HepG2 (cell line): ENCODE results near the gene C19orf85. TPM values are rescaled to one million over a fixed set of nuclear protein-coding genes. Genes with fewer than 3 reads are reported as not detected.

Source experiments
- ETV5 ChIP-seq: IDR thresholded peaks from 2 replicates; pipeline ENCODE4 v1.6.1; 2018; ENCODE audit warnings: missing biosample characterization, missing genetic modification reagents, inconsistent platforms, borderline replicate concordance
- GABPB1 ChIP-seq: IDR thresholded peaks from 2 replicates; pipeline ENCODE4 v1.6.1; 2016; ENCODE audit warnings: mild to moderate bottlenecking, missing genetic modification reagents, moderate library complexity, missing compliant biosample characterization
- GZF1 ChIP-seq: sonication (generic); formaldehyde crosslinking; IDR thresholded peaks from 2 replicates; pipeline ENCODE4 v1.5.1; 2020; ENCODE audit warnings: mild to moderate bottlenecking, missing genetic modification reagents
- HIVEP1 ChIP-seq: sonication (generic); formaldehyde crosslinking; IDR thresholded peaks from 2 replicates; pipeline ENCODE4 v1.4.0; 2020; ENCODE audit warnings: mild to moderate bottlenecking, missing genetic modification reagents
- PAWR ChIP-seq: sonication (generic); formaldehyde crosslinking; IDR thresholded peaks from 2 replicates; pipeline ENCODE4 v1.4.0; 2020; ENCODE audit warnings: missing genetic modification reagents, mild to moderate bottlenecking, borderline replicate concordance
- PREB ChIP-seq: sonication (generic); formaldehyde crosslinking; IDR thresholded peaks from 2 replicates; pipeline ENCODE4 v1.4.0; 2020; ENCODE audit warnings: missing genetic modification reagents
- TCF12 ChIP-seq, 2 experiments: fragments of 450-650 bp in 1 of 2; sonication (generic) in 1 of 2; formaldehyde crosslinking in 1 of 2; IDR thresholded peaks; 2 replicates each; pipeline versions ENCODE4 v1.6.1 to v1.8.0; 2017 to 2022; ENCODE audit warnings: antibody characterized with exemption in 1 of 2, mild to moderate bottlenecking in 1 of 2, missing genetic modification reagents in 1 of 2, moderate library complexity in 1 of 2
- XBP1 ChIP-seq: sonication (generic); formaldehyde crosslinking; IDR thresholded peaks from 2 replicates; pipeline ENCODE4 v1.5.0; 2020; ENCODE audit warnings: missing genetic modification reagents
- ZBTB3 ChIP-seq: sonication (generic); formaldehyde crosslinking; IDR thresholded peaks from 2 replicates; pipeline ENCODE4 v1.4.0; 2020; ENCODE audit warnings: low read depth, mild to moderate bottlenecking, moderate library complexity, missing genetic modification reagents, borderline replicate concordance
- ZFP37 ChIP-seq: sonication (generic); formaldehyde crosslinking; IDR thresholded peaks from 2 replicates; pipeline ENCODE4 v1.4.0; 2020; ENCODE audit warnings: missing genetic modification reagents, borderline replicate concordance
- ZNF737 ChIP-seq: sonication (generic); formaldehyde crosslinking; IDR thresholded peaks from 2 replicates; pipeline ENCODE4 v1.5.0; 2020; ENCODE audit warnings: missing genetic modification reagents, mild to moderate bottlenecking, borderline replicate concordance
- polyA plus RNA-seq, 8 experiments: library from polyadenylated mRNA; depleted of rRNA in 3 of 8; stranded (reverse) in 7 of 8; unstranded in 1 of 8; fragments of >200 nt; fragmentation: Illumina TruSeq in 4 of 8; extraction: Trizol in 4 of 8; gene quantifications; 2 replicates each; pipeline versions ENCODE4 v1.2.1 to v1.2.3, GENCODE V29; 2011 to 2016; ENCODE audit warnings: low read depth in 4 of 8, missing spikeins in 1 of 8, mixed read lengths in 1 of 8; ENCODE audit not compliant: insufficient read depth in 1 of 8
- total RNA-seq, 5 experiments: library from RNA; depleted of rRNA; stranded (reverse); fragments of >200 nt; fragmentation: Illumina TruSeq; extraction: Trizol; gene quantifications; 2 replicates each; pipeline ENCODE4 v1.2.3, GENCODE V29; 2016; ENCODE audit warnings: low read depth in 1 of 5
- TF ChIP-seq, protein P1 (sequence below), 2 experiments: IDR thresholded peaks; 2 replicates each; pipeline ENCODE4 v1.6.1; 2011 to 2012; ENCODE audit warnings: low read length in 2 of 2, borderline replicate concordance in 1 of 2, low read depth in 1 of 2, mild to moderate bottlenecking in 1 of 2, moderate library complexity in 1 of 2
- TF ChIP-seq, protein P2 (sequence below): IDR thresholded peaks from 2 replicates; pipeline ENCODE4 v1.6.1; 2016; ENCODE audit warnings: low read depth, control low read depth
- TF ChIP-seq, protein P3 (sequence below): sonication (generic); formaldehyde crosslinking; IDR thresholded peaks from 2 replicates; pipeline ENCODE4 v1.5.0; 2020; ENCODE audit warnings: mild to moderate bottlenecking, missing genetic modification reagents
- TF ChIP-seq, protein P4 (sequence below): sonication (generic); formaldehyde crosslinking; conservative IDR thresholded peaks from 2 replicates; pipeline ENCODE4 v1.4.0; 2020; ENCODE audit warnings: mild to moderate bottlenecking, missing genetic modification reagents, moderate library complexity

Gene C19orf85
- total and polyA plus RNA-seq, 2 of the 13 experiments (the other 11 are each of a cell fraction or from before 2014, with no cell fraction given) = not detected

DNA sequence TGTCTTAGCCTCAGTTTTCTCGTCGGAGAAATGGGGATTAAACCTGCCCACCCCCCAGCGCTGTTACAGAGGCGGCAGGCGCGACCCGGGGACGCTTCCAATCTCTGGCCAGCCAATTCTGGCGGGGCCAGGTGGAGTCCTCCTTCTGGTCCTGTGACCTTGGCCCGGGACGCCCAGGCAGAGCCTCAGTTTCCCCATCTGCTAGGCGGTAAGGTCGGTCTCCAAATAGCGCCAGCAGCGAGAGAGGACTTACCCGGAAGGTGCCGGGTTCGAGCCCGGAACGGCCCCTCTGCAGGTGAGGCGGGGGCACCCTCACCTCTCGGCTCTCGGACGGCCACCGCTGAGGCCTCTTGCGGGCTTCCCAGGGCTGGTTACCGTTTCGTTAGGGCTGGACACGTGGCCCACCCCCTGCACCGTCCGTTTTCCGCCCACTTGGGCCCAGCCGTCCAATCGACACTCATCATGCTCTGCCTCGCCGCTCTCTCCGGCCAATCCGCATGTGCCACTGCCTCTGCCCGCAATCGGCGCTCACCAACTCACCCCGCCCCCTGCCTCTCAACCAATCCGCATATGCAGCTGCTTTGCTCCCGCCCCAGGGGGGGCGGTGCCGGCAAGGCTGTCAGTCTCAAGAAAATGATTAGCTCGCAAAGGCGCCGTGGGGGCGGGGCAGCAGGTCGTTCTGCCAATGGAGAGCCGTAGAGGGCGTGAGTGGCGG is 3.1 kb downstream of the C19orf85 start, which contains the start of gene ISOC2 (continued):
- no peak for TF ChIP-seq TCF12 (IDR thresholded peaks at IDR 0.05)
- no peak for TF ChIP-seq TCF12 (CRISPR knock-in tag; IDR thresholded peaks at IDR 0.05)
- peak; percentile 86 for TF ChIP-seq GABPB1 (CRISPR knock-in tag)
- TF ChIP-seq GZF1 = no peak
- no peak for TF ChIP-seq XBP1 (CRISPR knock-in tag)
- TF ChIP-seq ETV5 = peak; percentile 78; the same call in 1 of the 2 replicates
- no peak for TF ChIP-seq ZNF737 (CRISPR knock-in tag)
- no peak; the same call in 1 of the 2 replicates for TF ChIP-seq ZBTB3 (CRISPR knock-in tag)
- peak; percentile 30; the same call in 1 of the 2 replicates for TF ChIP-seq HIVEP1 (CRISPR knock-in tag)
- TF ChIP-seq, protein P1, sequence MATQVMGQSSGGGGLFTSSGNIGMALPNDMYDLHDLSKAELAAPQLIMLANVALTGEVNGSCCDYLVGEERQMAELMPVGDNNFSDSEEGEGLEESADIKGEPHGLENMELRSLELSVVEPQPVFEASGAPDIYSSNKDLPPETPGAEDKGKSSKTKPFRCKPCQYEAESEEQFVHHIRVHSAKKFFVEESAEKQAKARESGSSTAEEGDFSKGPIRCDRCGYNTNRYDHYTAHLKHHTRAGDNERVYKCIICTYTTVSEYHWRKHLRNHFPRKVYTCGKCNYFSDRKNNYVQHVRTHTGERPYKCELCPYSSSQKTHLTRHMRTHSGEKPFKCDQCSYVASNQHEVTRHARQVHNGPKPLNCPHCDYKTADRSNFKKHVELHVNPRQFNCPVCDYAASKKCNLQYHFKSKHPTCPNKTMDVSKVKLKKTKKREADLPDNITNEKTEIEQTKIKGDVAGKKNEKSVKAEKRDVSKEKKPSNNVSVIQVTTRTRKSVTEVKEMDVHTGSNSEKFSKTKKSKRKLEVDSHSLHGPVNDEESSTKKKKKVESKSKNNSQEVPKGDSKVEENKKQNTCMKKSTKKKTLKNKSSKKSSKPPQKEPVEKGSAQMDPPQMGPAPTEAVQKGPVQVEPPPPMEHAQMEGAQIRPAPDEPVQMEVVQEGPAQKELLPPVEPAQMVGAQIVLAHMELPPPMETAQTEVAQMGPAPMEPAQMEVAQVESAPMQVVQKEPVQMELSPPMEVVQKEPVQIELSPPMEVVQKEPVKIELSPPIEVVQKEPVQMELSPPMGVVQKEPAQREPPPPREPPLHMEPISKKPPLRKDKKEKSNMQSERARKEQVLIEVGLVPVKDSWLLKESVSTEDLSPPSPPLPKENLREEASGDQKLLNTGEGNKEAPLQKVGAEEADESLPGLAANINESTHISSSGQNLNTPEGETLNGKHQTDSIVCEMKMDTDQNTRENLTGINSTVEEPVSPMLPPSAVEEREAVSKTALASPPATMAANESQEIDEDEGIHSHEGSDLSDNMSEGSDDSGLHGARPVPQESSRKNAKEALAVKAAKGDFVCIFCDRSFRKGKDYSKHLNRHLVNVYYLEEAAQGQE (IDR thresholded peaks at IDR 0.05; ENCODE audit: borderline replicate concordance in 1 of 2, low read depth in 1 of 2, low read length in 2 of 2) = no peak
- no peak for TF ChIP-seq PREB (CRISPR knock-in tag)
- TF ChIP-seq, protein P2, sequence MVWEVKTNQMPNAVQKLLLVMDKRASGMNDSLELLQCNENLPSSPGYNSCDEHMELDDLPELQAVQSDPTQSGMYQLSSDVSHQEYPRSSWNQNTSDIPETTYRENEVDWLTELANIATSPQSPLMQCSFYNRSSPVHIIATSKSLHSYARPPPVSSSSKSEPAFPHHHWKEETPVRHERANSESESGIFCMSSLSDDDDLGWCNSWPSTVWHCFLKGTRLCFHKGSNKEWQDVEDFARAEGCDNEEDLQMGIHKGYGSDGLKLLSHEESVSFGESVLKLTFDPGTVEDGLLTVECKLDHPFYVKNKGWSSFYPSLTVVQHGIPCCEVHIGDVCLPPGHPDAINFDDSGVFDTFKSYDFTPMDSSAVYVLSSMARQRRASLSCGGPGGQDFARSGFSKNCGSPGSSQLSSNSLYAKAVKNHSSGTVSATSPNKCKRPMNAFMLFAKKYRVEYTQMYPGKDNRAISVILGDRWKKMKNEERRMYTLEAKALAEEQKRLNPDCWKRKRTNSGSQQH (CRISPR knock-in tag) = no peak
- TF ChIP-seq PAWR (CRISPR knock-in tag) = no peak
- TF ChIP-seq, protein P3, sequence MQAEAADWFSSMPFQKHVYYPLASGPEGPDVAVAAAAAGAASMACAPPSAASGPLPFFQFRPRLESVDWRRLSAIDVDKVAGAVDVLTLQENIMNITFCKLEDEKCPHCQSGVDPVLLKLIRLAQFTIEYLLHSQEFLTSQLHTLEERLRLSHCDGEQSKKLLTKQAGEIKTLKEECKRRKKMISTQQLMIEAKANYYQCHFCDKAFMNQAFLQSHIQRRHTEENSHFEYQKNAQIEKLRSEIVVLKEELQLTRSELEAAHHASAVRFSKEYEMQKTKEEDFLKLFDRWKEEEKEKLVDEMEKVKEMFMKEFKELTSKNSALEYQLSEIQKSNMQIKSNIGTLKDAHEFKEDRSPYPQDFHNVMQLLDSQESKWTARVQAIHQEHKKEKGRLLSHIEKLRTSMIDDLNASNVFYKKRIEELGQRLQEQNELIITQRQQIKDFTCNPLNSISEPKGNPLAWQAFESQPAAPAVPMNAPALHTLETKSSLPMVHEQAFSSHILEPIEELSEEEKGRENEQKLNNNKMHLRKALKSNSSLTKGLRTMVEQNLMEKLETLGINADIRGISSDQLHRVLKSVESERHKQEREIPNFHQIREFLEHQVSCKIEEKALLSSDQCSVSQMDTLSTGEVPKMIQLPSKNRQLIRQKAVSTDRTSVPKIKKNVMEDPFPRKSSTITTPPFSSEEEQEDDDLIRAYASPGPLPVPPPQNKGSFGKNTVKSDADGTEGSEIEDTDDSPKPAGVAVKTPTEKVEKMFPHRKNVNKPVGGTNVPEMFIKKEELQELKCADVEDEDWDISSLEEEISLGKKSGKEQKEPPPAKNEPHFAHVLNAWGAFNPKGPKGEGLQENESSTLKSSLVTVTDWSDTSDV = no peak
- TF ChIP-seq, protein P4, sequence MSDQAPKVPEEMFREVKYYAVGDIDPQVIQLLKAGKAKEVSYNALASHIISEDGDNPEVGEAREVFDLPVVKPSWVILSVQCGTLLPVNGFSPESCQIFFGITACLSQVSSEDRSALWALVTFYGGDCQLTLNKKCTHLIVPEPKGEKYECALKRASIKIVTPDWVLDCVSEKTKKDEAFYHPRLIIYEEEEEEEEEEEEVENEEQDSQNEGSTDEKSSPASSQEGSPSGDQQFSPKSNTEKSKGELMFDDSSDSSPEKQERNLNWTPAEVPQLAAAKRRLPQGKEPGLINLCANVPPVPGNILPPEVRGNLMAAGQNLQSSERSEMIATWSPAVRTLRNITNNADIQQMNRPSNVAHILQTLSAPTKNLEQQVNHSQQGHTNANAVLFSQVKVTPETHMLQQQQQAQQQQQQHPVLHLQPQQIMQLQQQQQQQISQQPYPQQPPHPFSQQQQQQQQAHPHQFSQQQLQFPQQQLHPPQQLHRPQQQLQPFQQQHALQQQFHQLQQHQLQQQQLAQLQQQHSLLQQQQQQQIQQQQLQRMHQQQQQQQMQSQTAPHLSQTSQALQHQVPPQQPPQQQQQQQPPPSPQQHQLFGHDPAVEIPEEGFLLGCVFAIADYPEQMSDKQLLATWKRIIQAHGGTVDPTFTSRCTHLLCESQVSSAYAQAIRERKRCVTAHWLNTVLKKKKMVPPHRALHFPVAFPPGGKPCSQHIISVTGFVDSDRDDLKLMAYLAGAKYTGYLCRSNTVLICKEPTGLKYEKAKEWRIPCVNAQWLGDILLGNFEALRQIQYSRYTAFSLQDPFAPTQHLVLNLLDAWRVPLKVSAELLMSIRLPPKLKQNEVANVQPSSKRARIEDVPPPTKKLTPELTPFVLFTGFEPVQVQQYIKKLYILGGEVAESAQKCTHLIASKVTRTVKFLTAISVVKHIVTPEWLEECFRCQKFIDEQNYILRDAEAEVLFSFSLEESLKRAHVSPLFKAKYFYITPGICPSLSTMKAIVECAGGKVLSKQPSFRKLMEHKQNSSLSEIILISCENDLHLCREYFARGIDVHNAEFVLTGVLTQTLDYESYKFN (CRISPR knock-in tag) = peak; percentile 72; the same call in 1 of the 2 replicates
- 0 out of 2 replicates have a peak, but pooled peaks have one; percentile 22 for TF ChIP-seq ZFP37 (CRISPR knock-in tag)
